ENCODE measurements around the gene TYW1B. TPM values are rescaled to one million over a fixed set of nuclear protein-coding genes. Genes with fewer than 3 reads are reported as not detected.
A peak's percentile ranks its signal among the peaks of the same experiment; 100 is the strongest.
"Not testable (repeated sequence)": the region's sequence is repeated elsewhere in the genome, so short reads cannot be mapped to it uniquely, and the experiment has no call there.

TYW1B gene
- total RNA-seq, 1 experiment from 2014 or later, result 5.5 TPM

DNA sequence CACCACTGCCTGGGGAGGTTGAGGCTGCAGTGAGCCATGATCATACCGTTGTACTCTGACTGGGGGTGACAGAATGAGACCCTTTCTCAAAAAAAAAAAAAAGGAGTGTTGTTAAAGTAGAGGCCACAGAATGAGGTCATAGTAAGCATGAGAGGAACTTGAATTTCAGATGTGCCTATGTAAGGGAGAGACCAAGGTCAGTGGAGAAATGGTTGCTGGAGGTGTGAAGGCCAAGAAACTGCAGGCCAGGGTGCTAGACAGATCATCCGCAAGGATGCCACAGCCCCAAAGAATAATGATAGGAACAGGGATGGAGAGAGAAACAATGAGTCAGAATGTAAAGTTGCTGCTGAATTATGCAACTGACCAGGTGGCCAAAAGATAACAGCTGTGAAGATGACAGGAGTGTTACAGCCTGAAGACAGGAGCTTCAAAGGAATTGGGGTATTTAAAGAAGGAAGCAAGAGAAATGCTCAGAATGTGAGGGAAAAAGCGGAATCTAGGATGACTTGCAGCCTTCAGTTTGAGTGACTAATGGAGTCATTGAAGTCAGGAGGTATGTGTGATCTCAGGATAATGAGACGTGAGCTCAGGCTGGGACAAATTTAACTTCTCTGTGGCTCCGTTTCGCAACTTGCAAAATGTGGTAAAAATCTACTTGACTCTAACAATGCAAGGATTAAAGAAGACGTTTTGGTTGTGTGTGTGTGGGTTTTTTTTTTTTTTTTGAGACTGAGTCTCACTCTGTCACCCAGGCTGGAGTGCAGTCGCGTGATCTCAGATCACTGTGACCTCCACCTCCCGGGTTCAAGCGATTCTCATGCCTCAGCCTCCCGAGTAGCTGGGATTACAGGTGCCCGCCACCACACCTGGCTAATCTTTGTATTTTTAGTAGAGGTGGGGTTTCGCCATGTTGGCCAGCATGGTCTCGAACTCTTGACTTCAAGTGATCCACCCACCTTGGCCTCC is 22.2 kb downstream of the TYW1B start:
- Histone ChIP-seq H3K9me3 (ENCODE audit: control insufficient read depth, low read depth, low read length) (no peaks in the 10 kb centered on the region), H4K20me1 (ENCODE audit: control insufficient read depth, insufficient read depth, insufficient read length) (no peaks in the 10 kb centered on the region), H3K23ac (ENCODE audit: insufficient read length, low read depth, low read length) (no peak overlapping the region), H3K9ac (ENCODE audit: extremely low read depth, insufficient read length, low read length) (no peak overlapping the region), H4K8ac (replicated peaks; ENCODE audit: insufficient read length, low read depth, low read length) (no peak overlapping the region), H3K4me1 (ENCODE audit: insufficient read depth, low read length) (no peaks in the 10 kb centered on the region), H2AK5ac (ENCODE audit: insufficient read length, low read length) (no peak overlapping the region), H3K23me2 (ENCODE audit: insufficient read length, low read depth, low read length, poor library complexity, severe bottlenecking) (no peaks in the 10 kb centered on the region), H3K4ac (ENCODE audit: low read depth, low read length) (no peak overlapping the region), H3K14ac (ENCODE audit: insufficient read depth, low read length) (no peak overlapping the region), H2AFZ (ENCODE audit: low read length) (no peak overlapping the region), H2BK120ac (ENCODE audit: low read depth, low read length, poor library complexity, severe bottlenecking) (no peak overlapping the region), H3K4me2 (ENCODE audit: insufficient read depth, insufficient read length, low read length) (no peak overlapping the region), H3K27ac (ENCODE audit: insufficient read length, low read depth, low read length) (no peak overlapping the region), H3K79me2 (ENCODE audit: insufficient read depth, low read length) (no peaks in the 10 kb centered on the region), H2BK20ac (ENCODE audit: low read depth, low read length, poor library complexity, severe bottlenecking) (no peak overlapping the region), H4K91ac (ENCODE audit: insufficient read length, low read depth, low read length) (no peak overlapping the region), H3K56ac (ENCODE audit: insufficient read length, low read depth, low read length) (no peak overlapping the region), H3K27me3 (ENCODE audit: insufficient read depth, low read length) (no peaks in the 10 kb centered on the region), H3T11ph (ENCODE audit: low read length) (no peak overlapping the region), H3K18ac (ENCODE audit: insufficient read length, low read depth, low read length) (no peak overlapping the region), H2BK12ac (ENCODE audit: insufficient read length, low read depth, low read length) (no peak overlapping the region), H2BK5ac (ENCODE audit: insufficient read length, low read length) (no peak overlapping the region), H2BK15ac (ENCODE audit: low read depth, low read length) (no peak overlapping the region), H4K5ac (ENCODE audit: insufficient read length, low read depth, low read length) (no peak overlapping the region), H3K79me1 (ENCODE audit: insufficient read depth, low read depth, low read length, poor library complexity, severe bottlenecking) (no peaks in the 10 kb centered on the region)
- H3K27ac Mint-ChIP-seq, result no peak overlapping the region
- DNase-seq, result no peak
- H3K4me3 Mint-ChIP-seq, result no peak overlapping the region
- no peaks in the 10 kb centered on the region for H3K4me1 Mint-ChIP-seq
- no CpG with 5 or more reads among the region's 15 CpGs for WGBS (ENCODE audit: extremely low coverage, insufficient read length, low lambda C conversion rate)
- no peaks in the 10 kb centered on the region for H3K9me3 Mint-ChIP-seq
- no peaks in the 10 kb centered on the region for H3K27me3 Mint-ChIP-seq (ENCODE audit: low read depth)
- peaks cover 13 to 45% (median 33%) of the 10 kb centered on the region in 3 experiments; a peak in 6 of 7 replicates for H3K36me3 Mint-ChIP-seq (ENCODE audit: insufficient read depth in 1 of 3, low read depth in 3 of 3)
- TF ChIP-seq, protein P1, sequence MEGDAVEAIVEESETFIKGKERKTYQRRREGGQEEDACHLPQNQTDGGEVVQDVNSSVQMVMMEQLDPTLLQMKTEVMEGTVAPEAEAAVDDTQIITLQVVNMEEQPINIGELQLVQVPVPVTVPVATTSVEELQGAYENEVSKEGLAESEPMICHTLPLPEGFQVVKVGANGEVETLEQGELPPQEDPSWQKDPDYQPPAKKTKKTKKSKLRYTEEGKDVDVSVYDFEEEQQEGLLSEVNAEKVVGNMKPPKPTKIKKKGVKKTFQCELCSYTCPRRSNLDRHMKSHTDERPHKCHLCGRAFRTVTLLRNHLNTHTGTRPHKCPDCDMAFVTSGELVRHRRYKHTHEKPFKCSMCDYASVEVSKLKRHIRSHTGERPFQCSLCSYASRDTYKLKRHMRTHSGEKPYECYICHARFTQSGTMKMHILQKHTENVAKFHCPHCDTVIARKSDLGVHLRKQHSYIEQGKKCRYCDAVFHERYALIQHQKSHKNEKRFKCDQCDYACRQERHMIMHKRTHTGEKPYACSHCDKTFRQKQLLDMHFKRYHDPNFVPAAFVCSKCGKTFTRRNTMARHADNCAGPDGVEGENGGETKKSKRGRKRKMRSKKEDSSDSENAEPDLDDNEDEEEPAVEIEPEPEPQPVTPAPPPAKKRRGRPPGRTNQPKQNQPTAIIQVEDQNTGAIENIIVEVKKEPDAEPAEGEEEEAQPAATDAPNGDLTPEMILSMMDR (conservative IDR thresholded peaks at IDR 0.05), result no peak

DNA sequence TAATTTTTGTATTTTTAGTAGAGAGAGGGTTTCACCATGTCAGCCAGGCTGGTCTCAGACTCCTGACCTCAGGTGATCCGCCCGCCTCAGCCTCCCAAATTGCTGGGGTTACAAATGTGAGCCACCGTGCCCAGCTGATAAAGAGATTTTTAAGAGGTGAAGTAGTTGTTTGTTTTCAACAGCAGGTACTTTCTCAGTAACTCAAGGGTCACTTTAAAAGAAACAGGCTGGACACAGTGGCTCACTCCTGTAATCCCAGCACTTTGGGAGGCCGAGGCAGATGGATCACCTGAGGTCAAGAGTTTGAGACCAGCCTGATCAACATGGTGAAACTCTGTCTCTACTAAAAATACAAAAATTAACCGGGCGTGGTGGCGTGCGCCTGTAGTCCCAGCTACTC is 24.2 kb downstream of the TYW1B start:
- Mint-ChIP-seq H3K36me3 (ENCODE audit: insufficient read depth in 1 of 3, low read depth in 3 of 3) (peaks cover 15 to 42% (median 28%) of the 10 kb centered on the region in 3 experiments; a peak in 6 of 7 replicates), H3K27ac (peak overlapping the region in 1 of 3 experiments; percentile 59; a peak in 1 of 7 replicates)
- not testable (repeated sequence) for H4K8ac ChIP-seq (replicated peaks; ENCODE audit: insufficient read length, low read depth, low read length); H3K4me1 ChIP-seq (ENCODE audit: insufficient read depth, low read length); H3K27me3 ChIP-seq (ENCODE audit: insufficient read depth, low read length); H2BK12ac ChIP-seq (ENCODE audit: insufficient read length, low read depth, low read length); H2BK5ac ChIP-seq (ENCODE audit: insufficient read length, low read length); H4K20me1 ChIP-seq (ENCODE audit: control insufficient read depth, insufficient read depth, insufficient read length); H3K23me2 ChIP-seq (ENCODE audit: insufficient read length, low read depth, low read length, poor library complexity, severe bottlenecking); H3K4me1 Mint-ChIP-seq; DNase-seq; H2BK120ac ChIP-seq (ENCODE audit: low read depth, low read length, poor library complexity, severe bottlenecking); H3K56ac ChIP-seq (ENCODE audit: insufficient read length, low read depth, low read length); H3K9ac ChIP-seq (ENCODE audit: extremely low read depth, insufficient read length, low read length); H4K5ac ChIP-seq (ENCODE audit: insufficient read length, low read depth, low read length); H3K79me2 ChIP-seq (ENCODE audit: insufficient read depth, low read length); H2AFZ ChIP-seq (ENCODE audit: low read length); H3K4ac ChIP-seq (ENCODE audit: low read depth, low read length); H3K4me3 Mint-ChIP-seq; H3K79me1 ChIP-seq (ENCODE audit: insufficient read depth, low read depth, low read length, poor library complexity, severe bottlenecking); H3T11ph ChIP-seq (ENCODE audit: low read length); H3K9me3 ChIP-seq (ENCODE audit: control insufficient read depth, low read depth, low read length); H4K91ac ChIP-seq (ENCODE audit: insufficient read length, low read depth, low read length); H2BK20ac ChIP-seq (ENCODE audit: low read depth, low read length, poor library complexity, severe bottlenecking); H2AK5ac ChIP-seq (ENCODE audit: insufficient read length, low read length); H3K23ac ChIP-seq (ENCODE audit: insufficient read length, low read depth, low read length); H3K4me2 ChIP-seq (ENCODE audit: insufficient read depth, insufficient read length, low read length); H3K9me3 Mint-ChIP-seq; H3K27me3 Mint-ChIP-seq (ENCODE audit: low read depth); H2BK15ac ChIP-seq (ENCODE audit: low read depth, low read length); H3K14ac ChIP-seq (ENCODE audit: insufficient read depth, low read length); H3K18ac ChIP-seq (ENCODE audit: insufficient read length, low read depth, low read length); H3K27ac ChIP-seq (ENCODE audit: insufficient read length, low read depth, low read length)
- no CpG with 5 or more reads among the region's 8 CpGs for WGBS (ENCODE audit: extremely low coverage, insufficient read length, low lambda C conversion rate)

Measured in H9 (cell line).